ENCODE results near the gene GSTM5. TPM values are rescaled to one million over a fixed set of nuclear protein-coding genes. Genes with fewer than 3 reads are reported as not detected.
"Not testable (repeated sequence)": the region's sequence is repeated elsewhere in the genome, so short reads cannot be mapped to it uniquely, and the experiment has no call there.

GSTM5 gene
- total RNA-seq (10 to 100 TPM in 2 of 4 donors, 1 to 10 TPM in 2; 5.3 to 13.7 (median 10.0) TPM), polyA plus RNA-seq (7.8 TPM)
- long read RNA-seq, donor 1, transcript GSTM5-201 (8 exons, 1,555 nt), result major isoform, 5 of 6 reads
- long read RNA-seq, donor 1, partial matches to known transcripts, result 0 of 6 reads
- long read RNA-seq, donor 1, other reads (novel, unspliced or antisense), result 1 of 6 reads
- long read RNA-seq, donor 2, transcript GSTM5-201 (8 exons, 1,555 nt), result major isoform, 6 of 9 reads
- long read RNA-seq, donor 2, partial matches to known transcripts, result 1 of 9 reads
- long read RNA-seq, donor 2, other reads (novel, unspliced or antisense), result 2 of 9 reads
- long read RNA-seq, donor 3, partial matches to known transcripts, result 0 of 7 reads
- long read RNA-seq, donor 3, other reads (novel, unspliced or antisense), result 3 of 7 reads
- long read RNA-seq, donor 4, transcript GSTM5-201 (8 exons, 1,555 nt), result major isoform, 6 of 12 reads
- long read RNA-seq, donor 4, partial matches to known transcripts, result 1 of 12 reads
- long read RNA-seq, donor 4, other reads (novel, unspliced or antisense), result 4 of 12 reads

- intact Hi-C loops (cut with DNase I); H3K4me1 ChIP-seq (ENCODE audit: control insufficient read depth, insufficient read depth, low read length); H3K9me3 ChIP-seq (ENCODE audit: control insufficient read depth, low read length); H3K27me3 ChIP-seq (ENCODE audit: control insufficient read depth, insufficient read depth): not testable (repeated sequence)
- WGBS, result 12% methylated on average over 33 of the region's 33 CpGs
- Histone ChIP-seq H3K27ac (ENCODE audit: low read length) (peak within 1 kb of the TSS; percentile 44), H3K4me3 (ENCODE audit: low read length) (peak within 1 kb of the TSS; percentile 26)
- DNase-seq (peak; percentile 41 to 82 (median 81)), ATAC-seq (peak; percentile 82 to 85)
These were observed at the start of gene GSTM5 for GRCh38 chr1:109711593-109712320. TSS of gene GSTM5 (plus strand) at chr1:109712251. CDS start at chr1:109712313, 62 bp downstream.

DNA sequence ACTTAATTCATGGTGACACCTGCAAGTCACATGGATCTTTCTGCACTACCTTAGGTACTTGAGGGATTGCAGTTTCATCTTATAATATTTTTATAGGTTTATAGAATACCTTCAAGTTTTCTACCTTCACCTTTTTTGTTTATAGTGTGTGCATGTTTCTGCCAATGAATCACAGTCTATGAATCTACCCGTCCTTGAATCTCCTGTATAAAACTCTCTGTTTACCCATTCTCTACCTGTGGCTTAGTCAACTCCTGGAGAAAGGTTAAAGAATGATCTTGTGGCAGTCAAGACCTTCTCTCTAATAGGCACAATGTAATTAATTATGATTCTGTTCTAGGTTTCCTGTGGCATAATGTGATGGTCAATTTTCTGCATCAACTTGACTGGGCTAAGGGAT, 47.4 kb upstream of the GSTM5 start:
- no peaks in the 10 kb centered on the region for H3K9me3 ChIP-seq (ENCODE audit: control insufficient read depth, low read length)
- H3K4me3 ChIP-seq (ENCODE audit: low read length), result no peak overlapping the region
- 94% methylated on average over 1 of the region's 1 CpG for WGBS
- no peak overlapping the region for H3K27ac ChIP-seq (ENCODE audit: low read length)
- DNase-seq (no peak), ATAC-seq (no peak)
- no peaks in the 10 kb centered on the region for H3K27me3 ChIP-seq (ENCODE audit: control insufficient read depth, insufficient read depth)
- peaks cover 2% of the 10 kb centered on the region for H3K4me1 ChIP-seq (ENCODE audit: control insufficient read depth, insufficient read depth, low read length)
- intact Hi-C loops (cut with DNase I), result no loop called here

- Histone ChIP-seq H3K4me1 (ENCODE audit: control insufficient read depth, insufficient read depth, low read length) (peaks cover 2% of the 10 kb centered on the region), H3K9me3 (ENCODE audit: control insufficient read depth, low read length) (no peaks in the 10 kb centered on the region), H3K27me3 (ENCODE audit: control insufficient read depth, insufficient read depth) (no peaks in the 10 kb centered on the region), H3K4me3 (ENCODE audit: low read length) (peak within 1 kb of the TSS; percentile 81), H3K27ac (ENCODE audit: low read length) (no peak within 1 kb of the TSS)
- ATAC-seq (peak; percentile 100), DNase-seq (peak; percentile 96 to 99 (median 98))
- intact Hi-C loops (cut with DNase I), result no loop called here
- WGBS, result 8% methylated on average over 22 of the region's 22 CpGs
These were observed 44.5 kb upstream of the GSTM5 start, which contains the start of gene GSTM2 for GRCh38 chr1:109667452-109668122. TSS of gene GSTM2 (plus strand) at chr1:109668057. CDS start at chr1:109668116, 59 bp downstream.

DNA sequence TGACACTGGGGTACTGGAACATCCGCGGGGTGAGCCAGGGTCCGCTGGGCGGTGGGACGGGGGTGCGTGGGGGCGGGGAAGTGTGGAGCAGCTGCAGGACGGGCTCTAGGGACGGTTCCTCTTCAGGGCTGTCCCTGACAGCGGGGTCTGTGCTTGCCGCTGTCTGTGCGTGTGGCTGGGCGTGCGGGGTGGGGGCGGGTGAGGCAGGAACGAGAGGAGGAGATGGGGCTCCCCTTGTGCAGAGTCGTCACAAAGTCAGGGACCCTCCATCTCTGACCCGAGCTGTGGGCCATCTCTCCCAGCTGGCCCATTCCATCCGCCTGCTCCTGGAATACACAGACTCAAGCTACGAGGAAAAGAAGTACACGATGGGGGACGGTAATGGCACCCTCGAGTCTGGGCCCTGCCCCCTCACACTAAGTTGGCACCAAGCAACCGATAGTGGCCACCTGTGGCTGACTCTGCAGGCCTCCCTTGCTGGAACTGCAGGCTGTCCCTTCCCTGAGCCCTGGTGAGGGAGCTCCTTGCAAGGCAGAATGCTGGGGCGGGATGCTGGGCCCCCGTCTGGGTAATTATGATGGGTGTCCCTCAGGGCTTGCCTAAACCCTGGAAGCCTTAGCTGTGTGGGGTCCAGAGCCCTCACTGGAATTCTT, 43.8 kb upstream of the GSTM5 start:
- WGBS, result 6% methylated on average over 26 of the region's 26 CpGs
- H3K27me3 ChIP-seq (ENCODE audit: control insufficient read depth, insufficient read depth), result no peaks in the 10 kb centered on the region
- no peak overlapping the region for H3K27ac ChIP-seq (ENCODE audit: low read length)
- H3K9me3 ChIP-seq (ENCODE audit: control insufficient read depth, low read length), result no peaks in the 10 kb centered on the region
- peak overlapping the region; percentile 81 for H3K4me3 ChIP-seq (ENCODE audit: low read length)
- peaks cover 2% of the 10 kb centered on the region for H3K4me1 ChIP-seq (ENCODE audit: control insufficient read depth, insufficient read depth, low read length)
- intact Hi-C loops (cut with DNase I), result no loop called here
- DNase-seq (peak in 2 of 3 donors; percentile 46 to 57), ATAC-seq (no peak)

DNA sequence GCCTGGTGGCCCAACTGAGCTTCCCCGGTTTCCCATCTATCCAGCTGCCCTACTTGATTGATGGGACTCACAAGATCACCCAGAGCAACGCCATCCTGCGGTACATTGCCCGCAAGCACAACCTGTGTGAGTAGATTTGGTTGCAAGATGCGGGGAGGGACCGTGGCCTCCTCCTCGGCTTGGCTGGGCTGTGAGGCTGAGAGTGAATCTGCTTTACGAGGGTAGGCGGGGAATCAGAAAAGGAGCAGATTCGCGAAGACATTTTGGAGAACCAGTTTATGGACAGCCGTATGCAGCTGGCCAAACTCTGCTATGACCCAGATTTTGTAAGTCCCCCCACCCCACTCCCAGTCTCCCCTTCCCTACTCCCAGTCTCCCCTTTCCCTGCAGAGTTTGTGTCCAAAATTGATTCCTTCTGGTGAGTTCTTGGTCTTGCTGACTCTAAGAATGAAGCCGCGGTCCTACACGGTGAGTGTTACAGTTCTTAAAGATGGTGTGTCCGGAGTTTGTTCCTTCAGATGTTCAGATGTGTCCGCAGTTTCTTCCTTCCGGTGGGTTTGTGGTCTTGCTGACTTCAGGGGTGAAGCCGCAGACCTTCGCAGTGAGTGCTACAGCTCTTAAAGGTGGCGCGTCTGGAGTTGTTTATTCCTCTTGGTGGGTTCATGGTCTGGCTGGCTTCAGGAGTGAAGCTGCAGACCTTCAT, 42.7 kb upstream of the GSTM5 start:
- DNase-seq (no peak), ATAC-seq (no peak)
- 93% methylated on average over 22 of the region's 22 CpGs for WGBS
- Histone ChIP-seq H3K4me3 (ENCODE audit: low read length) (no peak overlapping the region), H3K9me3 (ENCODE audit: control insufficient read depth, low read length) (no peaks in the 10 kb centered on the region), H3K27ac (ENCODE audit: low read length) (no peak overlapping the region), H3K4me1 (ENCODE audit: control insufficient read depth, insufficient read depth, low read length) (peaks cover 2% of the 10 kb centered on the region), H3K27me3 (ENCODE audit: control insufficient read depth, insufficient read depth) (no peaks in the 10 kb centered on the region)
- intact Hi-C loops (cut with DNase I), result no loop called here

DNA sequence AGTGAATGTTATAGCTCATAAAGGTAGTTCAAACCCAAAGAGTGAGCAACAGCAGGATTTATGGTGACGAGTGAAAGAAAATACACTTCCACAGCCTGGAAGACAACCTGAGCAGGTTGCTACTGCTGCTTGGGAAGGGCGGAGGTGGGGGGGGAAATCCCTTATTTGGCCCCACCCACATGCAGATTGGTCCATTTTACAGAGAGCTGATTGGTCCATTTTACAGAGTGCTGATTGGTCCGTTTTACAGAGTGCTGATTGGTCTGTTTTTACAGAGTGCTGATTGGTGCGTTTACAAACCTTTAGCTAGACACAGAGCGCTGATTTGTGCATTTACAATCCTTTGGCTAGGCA, 42.1 kb upstream of the GSTM5 start:
- intact Hi-C loops (cut with DNase I); H3K27me3 ChIP-seq (ENCODE audit: control insufficient read depth, insufficient read depth); H3K4me1 ChIP-seq (ENCODE audit: control insufficient read depth, insufficient read depth, low read length); DNase-seq; H3K27ac ChIP-seq (ENCODE audit: low read length); H3K4me3 ChIP-seq (ENCODE audit: low read length); ATAC-seq; H3K9me3 ChIP-seq (ENCODE audit: control insufficient read depth, low read length): not testable (repeated sequence)
- WGBS, result 98% methylated on average over 5 of the region's 5 CpGs

- intact Hi-C loops (cut with DNase I), result no loop called here
- ATAC-seq (no peak), DNase-seq (no peak)
- Histone ChIP-seq H3K27me3 (ENCODE audit: control insufficient read depth, insufficient read depth) (no peaks in the 10 kb centered on the region), H3K27ac (ENCODE audit: low read length) (no peak overlapping the region), H3K4me1 (ENCODE audit: control insufficient read depth, insufficient read depth, low read length) (peaks cover 2% of the 10 kb centered on the region), H3K9me3 (ENCODE audit: control insufficient read depth, low read length) (no peaks in the 10 kb centered on the region), H3K4me3 (ENCODE audit: low read length) (no peak overlapping the region)
- 93% methylated on average over 5 of the region's 5 CpGs for WGBS
These were observed 41.0 kb upstream of the GSTM5 start for GRCh38 chr1:109671067-109671466.

- H3K4me1 ChIP-seq (ENCODE audit: control insufficient read depth, insufficient read depth, low read length); ATAC-seq; H3K4me3 ChIP-seq (ENCODE audit: low read length); H3K27me3 ChIP-seq (ENCODE audit: control insufficient read depth, insufficient read depth); intact Hi-C loops (cut with DNase I); DNase-seq; H3K27ac ChIP-seq (ENCODE audit: low read length); H3K9me3 ChIP-seq (ENCODE audit: control insufficient read depth, low read length): not testable (repeated sequence)
- WGBS, result 96% methylated on average over 2 of the region's 2 CpGs
These were observed 38.2 kb upstream of the GSTM5 start for GRCh38 chr1:109673861-109674260.

- ATAC-seq; H3K4me1 ChIP-seq (ENCODE audit: control insufficient read depth, insufficient read depth, low read length); intact Hi-C loops (cut with DNase I); H3K27me3 ChIP-seq (ENCODE audit: control insufficient read depth, insufficient read depth); H3K27ac ChIP-seq (ENCODE audit: low read length); DNase-seq; H3K4me3 ChIP-seq (ENCODE audit: low read length); H3K9me3 ChIP-seq (ENCODE audit: control insufficient read depth, low read length): not testable (repeated sequence)
- WGBS, result 91% methylated on average over 3 of the region's 3 CpGs
These were observed 35.2 kb upstream of the GSTM5 start for GRCh38 chr1:109676683-109677381.

- Histone ChIP-seq H3K27ac (ENCODE audit: low read length) (no peak overlapping the region), H3K4me1 (ENCODE audit: control insufficient read depth, insufficient read depth, low read length) (no peaks in the 10 kb centered on the region), H3K9me3 (ENCODE audit: control insufficient read depth, low read length) (no peaks in the 10 kb centered on the region), H3K4me3 (ENCODE audit: low read length) (no peak overlapping the region), H3K27me3 (ENCODE audit: control insufficient read depth, insufficient read depth) (no peaks in the 10 kb centered on the region)
- no peak for DNase-seq
- no peak for ATAC-seq
- intact Hi-C loops (cut with DNase I), result no loop called here
- 68% methylated on average over 3 of the region's 3 CpGs for WGBS
These were observed 34.6 kb upstream of the GSTM5 start for GRCh38 chr1:109677459-109677858.
